ENCODE results near the gene NFILZ. TPM values are rescaled to one million over a fixed set of nuclear protein-coding genes. Genes with fewer than 3 reads are reported as not detected.
A peak's percentile ranks its signal among the peaks of the same experiment; 100 is the strongest.

The NFILZ gene
- total RNA-seq, 1 donor from 2014 or later = not detected

DNA sequence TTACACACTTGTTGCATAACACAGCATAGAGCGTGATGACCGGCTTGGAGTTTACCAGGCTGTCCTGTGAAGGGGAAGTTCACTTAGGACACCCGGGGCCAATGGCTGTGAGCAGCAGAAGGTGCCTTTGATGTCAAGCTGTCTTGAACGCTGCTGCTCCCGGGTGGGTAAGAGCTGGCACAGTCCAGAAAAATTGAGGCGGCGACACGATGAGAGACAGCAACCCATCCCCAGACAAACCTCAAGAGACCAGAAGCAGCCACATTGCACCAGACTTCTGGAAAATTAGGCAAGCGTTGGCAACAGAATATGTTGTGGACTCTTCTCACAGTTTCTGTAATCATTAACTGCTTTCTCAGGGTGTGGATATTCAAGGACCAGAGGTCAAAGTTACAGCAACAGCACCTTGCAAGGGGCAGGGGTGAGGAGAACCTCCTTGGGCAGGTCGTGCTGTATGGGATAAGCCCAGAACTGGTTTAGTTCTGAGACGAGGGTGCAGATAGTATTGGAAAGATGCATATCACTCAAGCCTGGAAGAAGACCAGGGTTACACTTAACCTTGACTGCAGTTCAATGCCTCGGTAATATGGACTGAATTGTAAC is 10.1 kb downstream of the NFILZ start:
- TF ChIP-seq, protein P1, sequence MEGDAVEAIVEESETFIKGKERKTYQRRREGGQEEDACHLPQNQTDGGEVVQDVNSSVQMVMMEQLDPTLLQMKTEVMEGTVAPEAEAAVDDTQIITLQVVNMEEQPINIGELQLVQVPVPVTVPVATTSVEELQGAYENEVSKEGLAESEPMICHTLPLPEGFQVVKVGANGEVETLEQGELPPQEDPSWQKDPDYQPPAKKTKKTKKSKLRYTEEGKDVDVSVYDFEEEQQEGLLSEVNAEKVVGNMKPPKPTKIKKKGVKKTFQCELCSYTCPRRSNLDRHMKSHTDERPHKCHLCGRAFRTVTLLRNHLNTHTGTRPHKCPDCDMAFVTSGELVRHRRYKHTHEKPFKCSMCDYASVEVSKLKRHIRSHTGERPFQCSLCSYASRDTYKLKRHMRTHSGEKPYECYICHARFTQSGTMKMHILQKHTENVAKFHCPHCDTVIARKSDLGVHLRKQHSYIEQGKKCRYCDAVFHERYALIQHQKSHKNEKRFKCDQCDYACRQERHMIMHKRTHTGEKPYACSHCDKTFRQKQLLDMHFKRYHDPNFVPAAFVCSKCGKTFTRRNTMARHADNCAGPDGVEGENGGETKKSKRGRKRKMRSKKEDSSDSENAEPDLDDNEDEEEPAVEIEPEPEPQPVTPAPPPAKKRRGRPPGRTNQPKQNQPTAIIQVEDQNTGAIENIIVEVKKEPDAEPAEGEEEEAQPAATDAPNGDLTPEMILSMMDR (conservative IDR thresholded peaks at IDR 0.05) = no peak
- Mint-ChIP-seq H3K36me3 (no peaks in the 10 kb centered on the region), H3K4me3 (no peak overlapping the region), H3K27ac (no peak overlapping the region), H3K9me3 (peaks cover 5% of the 10 kb centered on the region), H3K4me1 (ENCODE audit: unreplicated experiment) (no peaks in the 10 kb centered on the region), H3K27me3 (peaks cover 9% of the 10 kb centered on the region)
- DNase-seq (ENCODE audit: extremely low spot score, unreplicated experiment) = no peak

DNA sequence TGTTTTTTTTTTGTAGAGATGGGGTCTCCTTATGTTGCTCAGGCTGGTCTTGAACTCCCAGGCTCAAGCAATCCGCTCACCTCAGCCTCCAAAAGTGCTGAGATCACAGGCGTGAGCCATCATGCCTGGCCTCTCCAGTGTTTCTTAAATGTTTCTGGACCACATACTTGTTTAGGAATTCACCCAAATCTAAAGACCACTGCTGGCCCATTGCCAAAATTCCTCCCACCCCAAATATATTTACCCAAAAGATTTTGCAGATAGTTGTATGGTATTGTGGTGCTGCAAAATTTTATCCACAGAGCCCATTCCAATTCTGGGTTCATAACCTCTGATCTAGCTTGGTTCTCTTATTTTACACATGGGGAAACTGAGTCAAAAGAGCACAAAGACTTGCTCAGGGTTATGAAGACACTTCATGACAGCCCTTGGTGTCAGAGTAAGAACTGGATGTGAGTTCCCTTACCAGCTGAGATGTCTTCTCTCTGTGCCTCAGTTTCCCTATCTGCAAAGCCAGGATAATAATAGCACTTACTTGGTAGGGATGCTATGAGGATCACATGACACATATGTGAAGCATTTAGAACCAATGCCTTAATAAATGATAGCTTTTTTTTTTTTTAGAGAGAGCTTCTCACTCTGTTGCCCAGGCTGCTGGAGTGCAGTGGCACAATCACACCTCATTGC is 10.9 kb downstream of the NFILZ start:
- H3K36me3 Mint-ChIP-seq = no peaks in the 10 kb centered on the region
- no peak overlapping the region for H3K27ac Mint-ChIP-seq
- H3K27me3 Mint-ChIP-seq = peaks cover 9% of the 10 kb centered on the region

DNA sequence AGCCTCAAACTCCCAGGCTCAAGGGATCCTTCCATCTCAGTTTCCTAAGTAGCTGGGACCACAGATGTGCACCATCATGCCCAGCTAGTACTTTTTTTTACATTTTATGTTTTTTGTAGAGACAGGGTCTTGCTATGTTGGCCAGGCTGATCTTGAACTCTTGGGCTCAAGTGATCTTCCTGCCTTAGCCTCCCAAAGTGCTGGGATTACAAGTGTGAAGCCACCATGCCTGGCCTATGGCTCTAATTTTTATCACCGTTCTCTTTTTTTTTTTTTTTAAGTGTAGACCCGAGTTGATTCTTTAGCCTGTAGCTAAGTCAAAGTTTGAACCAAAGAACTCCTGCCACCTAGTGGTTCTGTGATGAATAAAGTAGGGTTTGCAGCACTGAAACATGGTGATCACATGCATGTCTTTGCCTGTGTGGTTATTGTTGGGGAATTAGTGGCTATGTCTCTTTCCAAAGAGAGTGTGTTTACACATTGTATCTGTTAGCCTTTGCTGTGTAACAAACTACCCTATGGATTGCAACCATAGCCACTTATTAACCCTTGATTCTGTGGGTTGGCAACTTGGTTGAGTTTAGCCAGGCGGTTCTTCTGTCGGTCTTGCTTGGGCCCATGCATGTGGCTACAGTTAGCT is 11.6 kb downstream of the NFILZ start:
- no peaks in the 10 kb centered on the region for H3K4me1 Mint-ChIP-seq (ENCODE audit: unreplicated experiment)
- H3K27me3 Mint-ChIP-seq = peaks cover 9% of the 10 kb centered on the region
- H3K27ac Mint-ChIP-seq = no peak overlapping the region
- H3K36me3 Mint-ChIP-seq = no peaks in the 10 kb centered on the region
- H3K9me3 Mint-ChIP-seq = peaks cover 5% of the 10 kb centered on the region
- TF ChIP-seq, protein P1 (conservative IDR thresholded peaks at IDR 0.05) = peak; percentile 75
- no peak overlapping the region for H3K4me3 Mint-ChIP-seq
- DNase-seq (ENCODE audit: extremely low spot score, unreplicated experiment) = no peak

More for the DNA sequence above, 10.9 kb downstream of the NFILZ start:
- TF ChIP-seq, protein P1 (conservative IDR thresholded peaks at IDR 0.05) = no peak
- Mint-ChIP-seq H3K4me3 (no peak overlapping the region), H3K4me1 (ENCODE audit: unreplicated experiment) (no peaks in the 10 kb centered on the region), H3K9me3 (peaks cover 5% of the 10 kb centered on the region)
- DNase-seq (ENCODE audit: extremely low spot score, unreplicated experiment) = no peak

DNA sequence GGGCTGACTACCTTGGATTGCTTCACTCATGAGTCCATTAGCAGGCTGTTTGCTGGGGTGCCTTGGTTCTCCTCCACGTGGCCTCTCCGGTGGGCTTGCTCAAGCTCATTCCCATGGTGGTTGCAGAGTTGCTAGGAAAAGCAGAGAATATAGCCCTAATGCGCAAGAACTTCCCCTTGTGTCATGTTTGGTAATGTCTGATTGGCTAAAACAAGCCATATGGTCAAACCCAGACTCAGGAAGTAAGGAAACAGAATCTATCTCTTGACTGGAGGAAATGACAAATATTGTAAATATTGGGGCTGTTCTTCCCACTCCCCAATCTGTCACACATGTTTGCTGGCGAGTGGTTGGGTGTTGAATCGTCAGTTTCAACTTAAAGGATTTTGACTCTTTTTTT is 12.1 kb downstream of the NFILZ start:
- H3K27ac Mint-ChIP-seq = no peak overlapping the region
- no peaks in the 10 kb centered on the region for H3K4me1 Mint-ChIP-seq (ENCODE audit: unreplicated experiment)
- H3K27me3 Mint-ChIP-seq = peaks cover 9% of the 10 kb centered on the region
- no peak overlapping the region for H3K4me3 Mint-ChIP-seq
- DNase-seq (ENCODE audit: extremely low spot score, unreplicated experiment) = no peak
- H3K9me3 Mint-ChIP-seq = peaks cover 5% of the 10 kb centered on the region
- TF ChIP-seq, protein P1 (conservative IDR thresholded peaks at IDR 0.05) = no peak
- no peaks in the 10 kb centered on the region for H3K36me3 Mint-ChIP-seq

DNA sequence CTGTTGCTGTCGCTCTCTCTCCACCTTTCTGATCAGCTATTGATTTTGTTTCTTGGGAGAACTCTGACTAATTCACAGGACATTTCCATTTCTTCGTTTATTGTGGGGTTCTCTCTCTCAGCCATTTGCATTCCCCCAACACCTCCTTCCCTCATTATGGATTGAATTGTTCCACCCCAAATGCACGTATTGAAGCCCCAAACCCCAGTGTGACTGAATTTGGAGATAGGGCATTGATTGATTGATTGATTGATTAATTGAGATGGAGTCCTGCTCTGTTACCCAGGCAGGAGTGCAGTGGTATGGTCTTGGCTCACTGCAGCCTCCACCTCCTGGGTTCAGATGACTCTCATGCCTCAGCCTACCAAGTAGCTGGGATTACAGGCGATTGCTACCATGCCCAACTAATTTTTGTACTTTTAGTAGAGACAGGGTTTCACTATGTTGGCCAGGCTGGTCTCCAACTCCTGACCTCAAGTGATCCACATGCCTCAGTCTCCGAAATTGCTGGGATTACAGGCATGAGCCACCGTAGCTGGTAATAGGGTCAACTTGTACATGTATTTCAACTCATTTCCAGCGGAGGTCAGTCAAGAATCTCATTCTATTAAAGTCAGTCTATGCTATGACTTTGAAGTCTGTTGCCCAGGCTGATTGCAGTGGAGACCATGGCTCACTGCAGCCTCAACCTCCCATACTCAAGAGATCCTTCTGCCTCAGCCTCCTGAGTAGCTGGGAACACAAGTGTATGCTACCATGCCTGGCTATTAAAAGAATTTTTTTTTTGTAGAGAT is 13.6 kb downstream of the NFILZ start:
- Mint-ChIP-seq H3K9me3 (peaks cover 5% of the 10 kb centered on the region), H3K36me3 (no peaks in the 10 kb centered on the region), H3K4me3 (no peak overlapping the region), H3K27me3 (peaks cover 9% of the 10 kb centered on the region), H3K27ac (no peak overlapping the region), H3K4me1 (ENCODE audit: unreplicated experiment) (no peaks in the 10 kb centered on the region)
- DNase-seq (ENCODE audit: extremely low spot score, unreplicated experiment) = no peak
- TF ChIP-seq, protein P1 (conservative IDR thresholded peaks at IDR 0.05) = no peak
